GM11168 (cell line): ENCODE data around the gene GNAZ.

ENCODE experiments used
- in situ Hi-C: fragments of 300-500 bp; cut with MboI; formaldehyde crosslinking; loops from one replicate; pipeline ENCODE4 v1.12.0; 2022; ENCODE audit warnings: low sequenced_read_pairs; ENCODE audit not compliant: unreplicated experiment

GNAZ gene

GRCh38 chr22:23126165-23127054 is 56.1 kb downstream of the GNAZ start:
- in situ Hi-C loops, result loop anchor here (25.0 kb wide), 1 partner anchor 264 kb away; no protein-coding TSS in a partner anchor

- in situ Hi-C loops, result loop anchor here (25.0 kb wide), 1 partner anchor 265 kb away; no protein-coding TSS in a partner anchor
Observed at GRCh38 chr22:23127055-23127756, 56.9 kb downstream of the GNAZ start.

GRCh38 chr22:23127788-23128187 is 57.5 kb downstream of the GNAZ start:
- in situ Hi-C loops, result loop anchor here (25.0 kb wide), 1 partner anchor 265 kb away; no protein-coding TSS in a partner anchor

- in situ Hi-C loops, result loop anchor here (25.0 kb wide), 1 partner anchor 266 kb away; no protein-coding TSS in a partner anchor
Observed at GRCh38 chr22:23128269-23129108, 58.2 kb downstream of the GNAZ start.

GRCh38 chr22:23129149-23129548 is 58.8 kb downstream of the GNAZ start:
- in situ Hi-C loops, result loop anchor here (25.0 kb wide), 1 partner anchor 267 kb away; no protein-coding TSS in a partner anchor

- in situ Hi-C loops, result loop anchor here (25.0 kb wide), 1 partner anchor 268 kb away; no protein-coding TSS in a partner anchor
Observed at GRCh38 chr22:23130697-23131096, 60.4 kb downstream of the GNAZ start.

GRCh38 chr22:23131931-23132330 is 61.6 kb downstream of the GNAZ start:
- in situ Hi-C loops, result loop anchor here (25.0 kb wide), 1 partner anchor 270 kb away; no protein-coding TSS in a partner anchor

- in situ Hi-C loops, result loop anchor here (25.0 kb wide), 1 partner anchor 270 kb away; no protein-coding TSS in a partner anchor
Observed at GRCh38 chr22:23132376-23133091, 62.2 kb downstream of the GNAZ start.

GRCh38 chr22:23133922-23134321 is 63.6 kb downstream of the GNAZ start:
- in situ Hi-C loops, result loop anchor here (25.0 kb wide), 1 partner anchor 272 kb away; no protein-coding TSS in a partner anchor

GRCh38 chr22:23136991-23137390 is 66.7 kb downstream of the GNAZ start:
- in situ Hi-C loops, result loop anchor here (25.0 kb wide), 1 partner anchor 275 kb away; no protein-coding TSS in a partner anchor

GRCh38 chr22:23137468-23137867 is 67.1 kb downstream of the GNAZ start:
- in situ Hi-C loops, result loop anchor here (25.0 kb wide), 1 partner anchor 275 kb away; no protein-coding TSS in a partner anchor

- in situ Hi-C loops, result loop anchor here (25.0 kb wide), 1 partner anchor 276 kb away; no protein-coding TSS in a partner anchor
Observed at GRCh38 chr22:23137905-23138561, 67.7 kb downstream of the GNAZ start.

GRCh38 chr22:23138584-23139435 is 68.5 kb downstream of the GNAZ start:
- in situ Hi-C loops, result loop anchor here (25.0 kb wide), 1 partner anchor 277 kb away; no protein-coding TSS in a partner anchor

GRCh38 chr22:23140385-23140784 is 70.1 kb downstream of the GNAZ start:
- in situ Hi-C loops, result loop anchor here (25.0 kb wide), 1 partner anchor 278 kb away; no protein-coding TSS in a partner anchor

GRCh38 chr22:23142546-23143105 is 72.3 kb downstream of the GNAZ start:
- in situ Hi-C loops, result loop anchor here (25.0 kb wide), 1 partner anchor 280 kb away; no protein-coding TSS in a partner anchor

- in situ Hi-C loops, result loop anchor here (25.0 kb wide), 1 partner anchor 281 kb away; no protein-coding TSS in a partner anchor
Observed at GRCh38 chr22:23143119-23143518, 72.8 kb downstream of the GNAZ start.

GRCh38 chr22:23144432-23144831 is 74.1 kb downstream of the GNAZ start:
- in situ Hi-C loops, result loop anchor here (25.0 kb wide), 1 partner anchor 282 kb away; no protein-coding TSS in a partner anchor
